ENCODE measurements around the gene DENND1A.

DENND1A gene

GRCh38 chr9:123660691-123661466 is 269.0 kb downstream of the DENND1A start:
- in situ Hi-C loops (cut with MboI; ENCODE audit: low sequenced_read_pairs), result no loop called here

GRCh38 chr9:123659358-123659757 is 270.6 kb downstream of the DENND1A start:
- in situ Hi-C loops (cut with MboI; ENCODE audit: low sequenced_read_pairs), result no loop called here

GRCh38 chr9:123658792-123659191 is 271.1 kb downstream of the DENND1A start:
- in situ Hi-C loops (cut with MboI; ENCODE audit: low sequenced_read_pairs), result no loop called here

- in situ Hi-C loops (cut with MboI; ENCODE audit: low sequenced_read_pairs), result no loop called here
Observed at GRCh38 chr9:123657941-123658340, 272.0 kb downstream of the DENND1A start.

GRCh38 chr9:123657099-123657498 is 272.8 kb downstream of the DENND1A start:
- in situ Hi-C loops (cut with MboI; ENCODE audit: low sequenced_read_pairs), result no loop called here

- in situ Hi-C loops (cut with MboI; ENCODE audit: low sequenced_read_pairs), result no loop called here
Observed at GRCh38 chr9:123656565-123656964, 273.4 kb downstream of the DENND1A start.

- in situ Hi-C loops (cut with MboI; ENCODE audit: low sequenced_read_pairs), result no loop called here
Observed at GRCh38 chr9:123655681-123656423, 274.1 kb downstream of the DENND1A start.

- in situ Hi-C loops (cut with MboI; ENCODE audit: low sequenced_read_pairs), result no loop called here
Observed at GRCh38 chr9:123654994-123655637, 274.8 kb downstream of the DENND1A start.

GRCh38 chr9:123654218-123654993 is 275.5 kb downstream of the DENND1A start:
- in situ Hi-C loops (cut with MboI; ENCODE audit: low sequenced_read_pairs), result no loop called here

- in situ Hi-C loops (cut with MboI; ENCODE audit: low sequenced_read_pairs), result no loop called here
Observed at GRCh38 chr9:123652416-123652815, 277.5 kb downstream of the DENND1A start.

GRCh38 chr9:123651871-123652270 is 278.1 kb downstream of the DENND1A start:
- in situ Hi-C loops (cut with MboI; ENCODE audit: low sequenced_read_pairs), result no loop called here

- in situ Hi-C loops (cut with MboI; ENCODE audit: low sequenced_read_pairs), result no loop called here
Observed at GRCh38 chr9:123651273-123651672, 278.7 kb downstream of the DENND1A start.

GRCh38 chr9:123649909-123650308 is 280.0 kb downstream of the DENND1A start:
- in situ Hi-C loops (cut with MboI; ENCODE audit: low sequenced_read_pairs), result no loop called here

- in situ Hi-C loops (cut with MboI; ENCODE audit: low sequenced_read_pairs), result no loop called here
Observed at GRCh38 chr9:123647145-123647544, 282.8 kb downstream of the DENND1A start.

- in situ Hi-C loops (cut with MboI; ENCODE audit: low sequenced_read_pairs), result no loop called here
Observed at GRCh38 chr9:123645762-123646161, 284.2 kb downstream of the DENND1A start.

GRCh38 chr9:123645126-123645525 is 284.8 kb downstream of the DENND1A start:
- in situ Hi-C loops (cut with MboI; ENCODE audit: low sequenced_read_pairs), result no loop called here

- in situ Hi-C loops (cut with MboI; ENCODE audit: low sequenced_read_pairs), result no loop called here
Observed at GRCh38 chr9:123643518-123643917, 286.4 kb downstream of the DENND1A start.

GRCh38 chr9:123642291-123643278 is 287.3 kb downstream of the DENND1A start:
- in situ Hi-C loops (cut with MboI; ENCODE audit: low sequenced_read_pairs), result no loop called here

- in situ Hi-C loops (cut with MboI; ENCODE audit: low sequenced_read_pairs), result no loop called here
Observed at GRCh38 chr9:123640792-123641222, 289.1 kb downstream of the DENND1A start.

GRCh38 chr9:123639743-123640142 is 290.2 kb downstream of the DENND1A start:
- in situ Hi-C loops (cut with MboI; ENCODE audit: low sequenced_read_pairs), result no loop called here
